Neural progenitor cell (in vitro differentiated cells): ENCODE results near the gene SCNN1B. TPM values are rescaled to one million over a fixed set of nuclear protein-coding genes. Genes with fewer than 3 reads are reported as not detected.
A peak's percentile ranks its signal among the peaks of the same experiment; 100 is the strongest.

Source experiments
- DNase-seq: peaks from one replicate; pipeline ENCODE4 v3.0.0-alpha.2; 2016; ENCODE audit warnings: low spot score
- H2AFZ ChIP-seq: fragments of 200-600 bp; sonication (generic); replicated peaks from 2 replicates; pipeline ENCODE4 v1.6.1; 2016; ENCODE audit warnings: antibody characterized with exemption
- H3F3A ChIP-seq: fragments of 200-600 bp; sonication (generic); 2 replicates; pipeline ENCODE4 v1.6.1; 2016; ENCODE audit warnings: antibody characterized with exemption, low read depth
- H3K27ac ChIP-seq: fragments of 200-600 bp; sonication (generic); 2 replicates; pipeline ENCODE4 v1.5.1; 2016; ENCODE audit warnings: mild to moderate bottlenecking
- H3K27me3 ChIP-seq: fragments of 200-600 bp; sonication (generic); 2 replicates; pipeline ENCODE4 v1.6.1; 2016; ENCODE audit warnings: mild to moderate bottlenecking, moderate library complexity
- H3K36me3 ChIP-seq: fragments of 200-600 bp; sonication (generic); 2 replicates; pipeline ENCODE4 v1.5.1; 2016
- H3K4me1 ChIP-seq: fragments of 200-600 bp; sonication (generic); 2 replicates; pipeline ENCODE4 v1.6.1; 2016; ENCODE audit warnings: mixed run types
- H3K4me2 ChIP-seq: fragments of 200-600 bp; sonication (generic); 2 replicates; pipeline ENCODE4 v1.6.1; 2016
- H3K4me3 ChIP-seq: fragments of 200-600 bp; sonication (generic); 2 replicates; pipeline ENCODE4 v1.5.1; 2016
- H3K79me2 ChIP-seq: fragments of 200-600 bp; sonication (generic); 2 replicates; pipeline ENCODE4 v1.6.1; 2016; ENCODE audit warnings: low read depth
- H3K9ac ChIP-seq: fragments of 200-600 bp; sonication (generic); 2 replicates; pipeline ENCODE4 v1.6.1; 2016
- H3K9me3 ChIP-seq: fragments of 200-600 bp; sonication (generic); 2 replicates; pipeline ENCODE4 v1.5.1; 2016; ENCODE audit warnings: low read depth
- H4K20me1 ChIP-seq: fragments of 200-600 bp; sonication (generic); 2 replicates; pipeline ENCODE4 v1.6.1; 2016; ENCODE audit warnings: low read depth
- H3K27ac Mint-ChIP-seq: 3 replicates; pipeline ENCODE4 v1.8.0; 2021; ENCODE audit warnings: mixed read lengths
- H3K27me3 Mint-ChIP-seq: 2 replicates; pipeline ENCODE4 v1.8.0; 2022; ENCODE audit warnings: low read depth, mild to moderate bottlenecking, inconsistent platforms, moderate library complexity, mixed read lengths; ENCODE audit not compliant: insufficient read depth
- H3K36me3 Mint-ChIP-seq: 3 replicates; pipeline ENCODE4 v1.8.0; 2021; ENCODE audit warnings: mixed read lengths
- H3K4me1 Mint-ChIP-seq: 3 replicates; pipeline ENCODE4 v1.8.0; 2021; ENCODE audit warnings: mixed read lengths
- H3K4me3 Mint-ChIP-seq: 3 replicates; pipeline ENCODE4 v1.8.0; 2021; ENCODE audit warnings: mild to moderate bottlenecking, moderate library complexity, mixed read lengths
- H3K9me3 Mint-ChIP-seq: 3 replicates; pipeline ENCODE4 v1.8.0; 2020; ENCODE audit warnings: mixed read lengths
- CTCF ChIP-seq: fragments of 200-600 bp; sonication (generic); IDR thresholded peaks from 2 replicates; pipeline ENCODE4 v1.5.1; 2017; ENCODE audit warnings: antibody characterized with exemption, mild to moderate bottlenecking
- EZH2 ChIP-seq: fragments of 200-600 bp; sonication (generic); IDR thresholded peaks from 2 replicates; pipeline ENCODE4 v1.6.1; 2017; ENCODE audit warnings: antibody characterized with exemption, mild to moderate bottlenecking, moderate library complexity
- EZH2phosphoT487 ChIP-seq: fragments of 200-600 bp; sonication (generic); IDR thresholded peaks from 2 replicates; pipeline ENCODE4 v1.6.1; 2017; ENCODE audit warnings: antibody characterized with exemption
- total RNA-seq: library from RNA; depleted of rRNA; stranded (reverse); fragments of >200 nt; gene quantifications from 2 replicates; pipeline ENCODE4 v1.2.3, GENCODE V29; 2015; ENCODE audit warnings: low replicate concordance

The SCNN1B gene
- total RNA-seq, 1 donor from 2014 or later = not detected

- Histone ChIP-seq H3K79me2 (no peaks in the 10 kb centered on the region), H2AFZ (no peak overlapping the region), H3K27ac (no peak overlapping the region), H3K36me3 (no peaks in the 10 kb centered on the region), H3F3A (peaks cover 18% of the 10 kb centered on the region), H3K9ac (no peak overlapping the region), H3K4me2 (no peak overlapping the region), H3K9me3 (no peaks in the 10 kb centered on the region), H4K20me1 (peaks cover 6% of the 10 kb centered on the region), H3K27me3 (no peaks in the 10 kb centered on the region), H3K4me3 (no peak overlapping the region), H3K4me1 (peaks cover 13% of the 10 kb centered on the region)
- Mint-ChIP-seq H3K4me1 (peaks cover 31% of the 10 kb centered on the region), H3K27ac (peak overlapping the region; percentile 25), H3K4me3 (no peak overlapping the region), H3K9me3 (no peaks in the 10 kb centered on the region), H3K36me3 (peaks cover 29% of the 10 kb centered on the region), H3K27me3 (no peaks in the 10 kb centered on the region)
- DNase-seq = no peak
- TF ChIP-seq EZH2phosphoT487 (no peak), CTCF (no peak), EZH2 (no peak)
Observed at GRCh38 chr16:23406546-23407240, 104.6 kb downstream of the SCNN1B start.

- Mint-ChIP-seq H3K4me1 (peaks cover 31% of the 10 kb centered on the region), H3K27me3 (no peaks in the 10 kb centered on the region), H3K36me3 (peaks cover 26% of the 10 kb centered on the region), H3K27ac (peak overlapping the region; percentile 47), H3K4me3 (no peak overlapping the region), H3K9me3 (no peaks in the 10 kb centered on the region)
- Histone ChIP-seq H3K9me3 (no peaks in the 10 kb centered on the region), H3K9ac (no peak overlapping the region), H3K36me3 (no peaks in the 10 kb centered on the region), H3K4me2 (no peak overlapping the region), H3K79me2 (no peaks in the 10 kb centered on the region), H2AFZ (no peak overlapping the region), H3K27ac (no peak overlapping the region), H3K4me1 (peaks cover 12% of the 10 kb centered on the region), H3K4me3 (no peak overlapping the region), H3F3A (peaks cover 18% of the 10 kb centered on the region), H4K20me1 (peaks cover 6% of the 10 kb centered on the region), H3K27me3 (no peaks in the 10 kb centered on the region)
- TF ChIP-seq EZH2 (no peak), EZH2phosphoT487 (no peak), CTCF (no peak)
- DNase-seq = no peak
Observed at GRCh38 chr16:23407436-23408127, 105.5 kb downstream of the SCNN1B start.

DNA sequence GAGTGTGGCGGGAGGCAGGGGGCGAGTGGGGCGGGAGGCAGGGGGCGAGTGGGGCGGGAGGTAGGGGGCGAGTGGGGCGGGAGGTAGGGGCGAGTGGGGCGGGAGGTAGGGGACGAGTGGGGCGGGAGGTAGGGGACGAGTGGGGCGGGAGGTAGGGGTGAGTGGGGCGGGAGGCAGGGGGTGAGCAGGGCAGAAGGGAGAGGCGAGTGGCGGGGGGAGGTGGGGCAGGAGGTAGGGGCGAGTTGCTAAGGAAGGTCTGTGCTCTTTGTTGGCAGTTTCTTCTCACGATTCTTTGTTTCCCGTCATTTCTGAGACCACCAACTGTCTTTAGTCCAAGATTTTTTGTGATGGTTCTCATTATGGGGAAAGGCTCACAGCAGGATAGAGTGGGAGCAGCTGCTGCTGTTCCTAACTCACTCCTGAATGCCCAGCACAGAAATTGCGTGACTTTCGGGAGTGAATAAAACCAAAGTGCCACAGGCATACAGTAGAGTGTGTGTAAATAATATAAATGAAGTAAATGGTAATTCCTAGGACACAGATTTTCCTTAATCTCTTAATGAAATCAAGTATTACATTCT lies 106.2 kb downstream of the SCNN1B start:
- Histone ChIP-seq H3F3A (peaks cover 18% of the 10 kb centered on the region), H3K79me2 (no peaks in the 10 kb centered on the region), H3K9me3 (no peaks in the 10 kb centered on the region), H3K4me1 (peaks cover 12% of the 10 kb centered on the region), H3K9ac (no peak overlapping the region), H3K4me3 (no peak overlapping the region), H4K20me1 (peaks cover 6% of the 10 kb centered on the region), H3K27ac (peak overlapping the region; percentile 73), H3K4me2 (peak overlapping the region; percentile 61), H3K36me3 (no peaks in the 10 kb centered on the region), H3K27me3 (no peaks in the 10 kb centered on the region), H2AFZ (no peak overlapping the region)
- Mint-ChIP-seq H3K4me3 (peak overlapping the region; percentile 52), H3K27me3 (no peaks in the 10 kb centered on the region), H3K27ac (peak overlapping the region; percentile 96), H3K4me1 (peaks cover 31% of the 10 kb centered on the region), H3K9me3 (no peaks in the 10 kb centered on the region), H3K36me3 (peaks cover 22% of the 10 kb centered on the region)
- peak; percentile 49 for DNase-seq
- TF ChIP-seq EZH2phosphoT487 = no peak
- TF ChIP-seq CTCF = no peak
- TF ChIP-seq EZH2 = no peak
